Stimulated activated CD8-positive, alpha-beta memory T cell treated with anti-CD3 and anti-CD28 coated beads, Interleukin-4, amount 100 ng/mL, for 4 hours (primary cell): Measurements from ENCODE around the gene SOWAHC.
"Not testable (repeated sequence)": the region's sequence is repeated elsewhere in the genome, so short reads cannot be mapped to it uniquely, and the experiment has no call there.

Experiments used
- DNase-seq, 2 donors: peaks; one replicate each; pipeline ENCODE4 v3.0.0-alpha.2; 2020; ENCODE audit warnings: low read depth in 2 of 2, low spot score in 1 of 2

The SOWAHC gene

GRCh38 chr2:109613922-109614714 lies at the start of gene SOWAHC, which contains the start of gene SEPTIN10:
SOWAHC (plus strand) TSS chr2:109614364; CDS start chr2:109614490, 126 bp downstream.
SEPTIN10 (minus strand) TSS chr2:109613966; CDS start chr2:109613827, 139 bp downstream.
- peak; percentile 37 to 43 for DNase-seq

DNA sequence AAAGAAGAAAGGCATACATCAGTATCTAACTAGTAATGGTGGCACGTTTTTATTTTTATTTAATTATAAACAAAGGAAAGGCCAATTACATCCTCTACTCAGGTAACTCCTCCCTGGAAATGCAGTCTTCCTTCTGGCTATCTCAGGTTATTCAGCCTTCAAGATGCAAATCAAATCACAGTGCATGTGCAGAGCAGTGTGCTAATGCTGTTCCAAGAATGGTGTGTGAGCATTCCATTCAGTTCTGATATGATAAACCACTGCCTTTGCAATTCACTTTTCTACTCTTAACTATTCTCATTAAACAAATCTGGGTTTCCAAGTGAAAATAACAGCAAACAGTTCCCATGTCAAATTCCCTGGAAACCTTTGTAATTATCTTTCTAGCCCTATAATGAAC lies 38.8 kb upstream of the SOWAHC start:
- no peak for DNase-seq

DNA sequence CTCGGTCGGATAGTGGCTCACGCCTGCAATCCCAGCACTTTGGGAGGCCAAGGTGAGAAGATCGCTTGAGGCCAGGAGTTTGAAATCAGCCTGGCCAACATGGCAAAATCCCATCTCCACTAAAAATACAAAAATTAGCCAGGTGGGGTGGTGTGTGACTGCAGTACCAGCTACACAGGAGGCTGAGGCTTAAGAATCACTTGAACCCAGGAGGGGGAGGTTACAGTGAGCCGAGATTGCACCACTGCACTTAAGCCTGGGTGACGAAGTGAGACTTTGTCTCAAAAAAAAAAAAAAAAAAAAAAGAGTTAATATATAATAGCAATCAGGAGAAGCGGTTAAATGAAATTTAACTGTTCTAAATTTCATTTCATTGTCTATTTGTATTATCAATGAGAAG lies 36.5 kb upstream of the SOWAHC start:
- DNase-seq, result not testable (repeated sequence)

GRCh38 chr2:109582928-109583895 lies 31.0 kb upstream of the SOWAHC start:
- DNase-seq, result no peak

DNA sequence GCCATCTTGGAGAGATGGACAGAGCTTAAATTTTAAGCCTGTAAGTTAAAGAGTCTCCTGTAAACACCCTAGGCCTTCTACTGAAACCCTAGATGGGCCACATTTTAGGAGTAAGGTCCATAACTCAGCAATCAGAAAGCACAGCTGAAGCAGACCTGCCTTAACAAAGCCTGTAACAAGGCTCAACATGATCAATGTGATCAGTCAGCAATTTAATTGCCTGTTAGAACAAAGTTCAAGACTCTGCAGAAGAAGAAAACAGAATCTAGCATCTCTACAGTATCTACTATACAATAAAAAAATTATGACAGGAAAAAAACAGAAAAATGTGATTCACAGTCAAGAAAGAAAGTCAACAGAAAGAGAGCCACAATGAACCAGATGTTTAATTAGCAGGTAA lies 27.5 kb upstream of the SOWAHC start:
- no peak for DNase-seq

DNA sequence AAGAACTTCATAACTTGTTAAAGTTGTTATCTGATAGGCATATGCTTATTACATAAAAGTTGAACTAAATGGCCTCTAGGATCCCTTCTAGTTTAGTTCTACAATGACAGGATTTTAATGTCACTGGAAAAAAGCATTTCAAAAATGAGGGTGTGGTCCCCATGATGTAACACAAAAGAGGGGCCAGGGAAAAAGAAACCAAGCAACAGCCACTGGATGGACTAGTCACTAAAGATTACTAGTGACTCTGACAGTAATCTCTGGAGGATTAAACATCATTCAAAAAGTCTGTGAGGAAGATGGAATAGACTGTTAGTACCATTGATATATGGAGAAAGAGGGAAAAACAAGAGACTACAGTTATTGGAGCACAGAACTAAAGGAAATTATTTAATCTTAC lies 23.0 kb upstream of the SOWAHC start:
- DNase-seq, result no peak

GRCh38 chr2:109592905-109593304 lies 21.3 kb upstream of the SOWAHC start:
- no peak for DNase-seq

DNA sequence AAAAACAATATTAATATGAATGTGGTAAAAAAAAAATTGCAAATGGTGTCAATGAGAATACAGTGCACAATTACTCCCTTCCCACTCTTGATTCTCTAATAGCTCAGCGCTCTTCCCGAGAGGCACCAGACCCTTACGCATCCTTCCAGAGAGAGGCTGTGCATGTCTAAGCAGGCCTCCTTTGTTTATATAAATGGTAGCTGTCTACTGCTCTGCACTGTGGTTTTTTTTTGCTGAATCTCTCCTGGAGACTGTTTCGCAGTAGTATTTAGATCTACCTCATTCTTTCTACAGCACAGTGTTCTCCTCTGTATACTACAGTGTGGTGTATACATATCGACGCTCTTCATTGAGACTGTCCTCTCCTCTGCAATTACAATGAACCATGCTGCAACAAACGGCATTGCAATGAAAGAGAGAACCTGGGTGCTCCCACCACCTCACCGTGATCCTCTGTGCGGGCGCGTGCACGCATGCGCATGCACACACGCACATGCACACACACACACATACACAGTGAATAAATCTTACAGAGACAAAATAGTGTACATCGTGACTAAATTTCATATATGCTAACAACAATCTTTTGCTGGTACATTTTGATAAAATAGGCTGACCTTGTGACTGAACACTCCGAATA lies 19.8 kb upstream of the SOWAHC start:
- no peak for DNase-seq

DNA sequence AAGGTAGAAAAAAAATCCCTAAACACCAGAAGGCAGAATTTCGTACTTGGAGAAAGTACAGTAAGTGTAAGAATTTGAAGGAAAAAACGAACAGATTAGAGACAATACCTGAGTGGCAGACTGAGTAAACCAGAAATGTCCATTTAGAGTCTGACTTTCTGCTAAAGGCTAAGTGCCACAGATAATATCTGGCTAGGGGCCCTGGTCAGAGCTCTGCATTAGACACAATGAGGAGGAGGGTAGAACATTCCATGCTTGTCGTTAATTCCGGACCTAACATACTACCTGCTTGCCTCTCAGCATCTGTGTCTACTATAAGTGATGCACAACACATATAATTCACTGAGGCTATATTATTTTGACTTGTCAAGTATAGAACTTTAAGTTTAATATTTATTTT lies 18.5 kb upstream of the SOWAHC start:
- no peak for DNase-seq

GRCh38 chr2:109597283-109597682 lies 16.9 kb upstream of the SOWAHC start:
- no peak for DNase-seq

GRCh38 chr2:109601783-109602182 lies 12.4 kb upstream of the SOWAHC start:
- no peak for DNase-seq

DNA sequence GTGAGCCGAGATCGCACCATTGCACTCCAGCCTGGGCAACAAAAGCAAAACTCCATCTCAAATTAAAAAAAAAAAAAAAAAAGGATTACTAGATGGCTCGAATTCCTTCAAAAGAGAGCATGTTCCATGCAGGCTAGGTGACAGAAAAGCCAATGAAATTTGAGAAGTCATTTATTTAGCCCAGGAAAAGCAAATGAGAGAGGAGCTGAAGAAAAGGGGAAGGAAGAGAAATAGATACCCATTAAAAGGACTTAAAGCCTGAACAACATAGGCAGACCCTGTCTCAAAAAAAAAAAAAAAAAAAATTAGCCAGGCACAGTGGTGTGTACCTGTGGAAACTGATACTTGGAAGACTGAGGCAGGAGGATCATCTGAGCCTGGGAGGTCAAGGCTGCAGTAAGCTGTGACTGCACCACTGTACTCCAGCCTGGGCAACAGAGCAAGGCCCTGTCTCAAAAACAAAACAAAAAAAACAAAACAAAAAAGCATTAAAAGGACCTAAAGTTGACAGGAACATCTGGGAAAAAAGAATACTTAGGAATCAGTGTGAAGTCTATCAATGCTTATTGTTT lies 11.5 kb upstream of the SOWAHC start:
- DNase-seq, result no peak

DNA sequence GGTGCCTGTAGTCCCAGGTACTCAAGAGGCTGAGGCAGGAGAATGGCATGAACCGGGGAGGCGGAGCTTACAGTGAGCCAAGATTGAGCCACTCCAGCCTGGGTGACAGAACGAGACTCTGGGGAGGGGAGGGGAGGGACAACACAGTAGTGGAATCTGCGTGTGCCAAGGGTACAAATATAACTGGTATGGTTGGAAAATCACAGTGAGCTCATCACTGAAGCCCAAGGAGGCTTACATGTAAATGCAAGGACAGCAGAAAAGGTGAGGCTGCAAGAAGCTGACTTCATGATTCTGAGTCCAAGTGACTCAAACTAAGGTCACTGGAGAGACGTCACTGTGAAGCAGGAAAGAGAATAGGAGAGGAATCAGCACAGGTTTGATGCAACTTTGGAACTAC lies 9.6 kb upstream of the SOWAHC start:
- DNase-seq, result no peak

DNA sequence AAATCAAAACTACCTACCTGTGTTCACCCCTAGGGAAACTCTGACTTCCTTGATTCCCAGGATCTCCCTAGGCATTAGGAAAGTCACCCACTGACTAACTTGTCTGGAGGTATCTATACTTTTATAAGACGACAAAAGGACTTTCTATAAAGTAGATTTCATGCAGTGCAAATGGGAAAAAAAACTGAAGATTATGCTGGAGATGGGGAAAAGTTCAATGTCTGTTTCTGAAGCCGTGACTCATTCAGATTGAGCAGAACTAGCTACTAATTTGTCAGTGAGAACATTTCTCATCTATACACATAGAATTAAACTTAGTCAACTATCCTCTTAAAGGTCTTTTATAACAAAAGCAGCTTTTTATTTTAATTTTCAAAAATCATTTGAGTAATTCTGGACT lies 6.4 kb upstream of the SOWAHC start:
- no peak for DNase-seq

DNA sequence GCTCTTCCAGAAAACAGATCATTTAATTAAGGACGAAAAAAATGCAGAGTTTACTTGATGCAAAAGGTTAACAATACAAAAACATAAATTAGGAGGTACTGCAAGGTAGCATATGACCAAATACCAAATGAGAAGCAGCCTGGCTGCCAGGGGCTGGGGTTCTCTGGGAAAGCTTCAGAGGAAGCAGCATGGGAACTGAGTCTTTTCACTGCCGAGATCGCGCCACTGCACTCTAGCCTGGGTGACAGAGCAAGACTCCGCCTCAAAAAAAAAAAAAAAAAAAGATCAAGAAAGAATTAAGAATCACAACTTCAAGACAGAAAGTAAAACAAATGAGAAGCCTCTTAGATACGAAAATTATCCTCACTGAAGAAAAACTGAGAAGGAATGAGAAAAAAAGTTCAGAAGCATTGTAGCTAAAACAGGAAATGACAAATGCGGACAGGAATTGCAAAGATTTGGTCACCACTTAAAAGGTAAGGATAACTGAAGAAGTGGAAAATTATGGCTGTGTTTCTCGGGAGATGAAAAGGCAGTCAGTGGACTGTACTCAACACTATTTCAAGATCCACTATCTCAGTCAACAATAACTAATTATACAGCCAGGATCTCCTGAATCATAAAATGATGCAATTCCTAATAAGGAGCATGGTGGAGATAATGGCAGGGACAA lies 4.7 kb upstream of the SOWAHC start:
- DNase-seq, result no peak

DNA sequence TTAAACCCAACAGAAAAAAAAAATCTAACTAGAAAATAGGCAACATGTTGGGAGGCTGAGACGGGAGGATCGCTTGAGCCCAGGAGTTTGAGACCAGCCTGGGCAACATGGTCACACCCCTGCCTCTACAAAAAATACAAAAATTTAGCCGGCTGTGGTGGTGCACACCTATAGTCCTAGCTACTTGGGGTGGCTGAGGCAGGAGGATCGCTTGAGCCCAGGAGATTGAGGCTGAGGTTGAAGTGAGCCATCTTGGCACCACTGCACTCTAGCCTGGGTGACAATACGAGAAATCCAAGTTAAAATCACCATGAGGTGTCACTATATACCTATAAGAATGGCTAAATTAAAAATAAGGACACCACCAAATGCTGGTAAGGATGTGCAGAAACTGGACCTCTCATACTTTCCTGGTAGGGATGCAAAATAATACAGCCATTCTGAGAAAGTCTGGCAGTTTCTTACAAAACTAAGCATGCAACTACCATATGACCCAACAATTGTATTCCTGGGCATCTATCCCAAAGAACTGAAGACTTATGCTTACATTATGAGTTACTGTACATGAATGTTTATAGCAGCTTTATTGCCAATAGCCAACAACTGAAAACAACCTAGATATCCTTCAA lies 2.6 kb upstream of the SOWAHC start:
- no peak for DNase-seq

DNA sequence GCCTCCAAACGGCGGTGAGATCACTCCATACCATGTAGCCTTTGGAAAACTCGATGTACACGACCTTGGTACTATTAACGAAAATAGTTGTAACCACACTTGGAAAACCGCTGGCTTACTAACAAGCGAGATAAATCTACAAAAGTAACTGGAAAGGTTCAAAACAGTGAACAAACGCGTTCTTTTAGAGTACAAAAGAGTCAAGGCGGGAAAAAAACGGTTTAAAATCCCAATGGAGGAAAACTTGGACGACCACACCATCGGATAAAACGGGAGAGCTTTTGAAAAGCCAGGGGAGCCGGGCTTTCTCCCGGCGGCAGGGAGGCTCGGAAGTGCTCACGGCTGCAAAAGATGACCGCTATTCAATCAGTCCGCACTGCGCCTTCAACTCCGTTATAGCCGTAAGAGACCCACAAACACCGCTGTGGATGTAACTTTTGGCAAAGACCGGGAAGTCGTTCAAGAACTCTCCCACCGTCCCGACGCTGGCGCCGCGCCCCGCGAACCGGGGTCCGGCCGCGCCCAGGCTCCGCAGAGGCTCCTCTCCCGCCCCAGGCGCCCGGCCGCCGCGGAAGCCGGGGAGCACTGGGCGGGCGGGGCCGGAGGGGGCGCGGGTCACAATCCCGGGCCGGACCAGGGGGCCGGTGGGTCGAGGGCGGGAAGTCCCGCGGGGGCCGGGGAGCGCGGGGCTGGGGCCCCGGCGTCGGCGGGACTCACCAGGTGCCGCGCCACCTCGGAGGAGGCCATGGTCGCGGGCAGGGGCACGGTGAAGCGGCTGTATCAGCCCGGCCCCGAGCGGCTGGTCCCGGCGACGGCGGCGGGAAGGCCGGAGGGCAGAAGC lies 863 bp upstream of the SOWAHC start:
- no peak for DNase-seq

DNA sequence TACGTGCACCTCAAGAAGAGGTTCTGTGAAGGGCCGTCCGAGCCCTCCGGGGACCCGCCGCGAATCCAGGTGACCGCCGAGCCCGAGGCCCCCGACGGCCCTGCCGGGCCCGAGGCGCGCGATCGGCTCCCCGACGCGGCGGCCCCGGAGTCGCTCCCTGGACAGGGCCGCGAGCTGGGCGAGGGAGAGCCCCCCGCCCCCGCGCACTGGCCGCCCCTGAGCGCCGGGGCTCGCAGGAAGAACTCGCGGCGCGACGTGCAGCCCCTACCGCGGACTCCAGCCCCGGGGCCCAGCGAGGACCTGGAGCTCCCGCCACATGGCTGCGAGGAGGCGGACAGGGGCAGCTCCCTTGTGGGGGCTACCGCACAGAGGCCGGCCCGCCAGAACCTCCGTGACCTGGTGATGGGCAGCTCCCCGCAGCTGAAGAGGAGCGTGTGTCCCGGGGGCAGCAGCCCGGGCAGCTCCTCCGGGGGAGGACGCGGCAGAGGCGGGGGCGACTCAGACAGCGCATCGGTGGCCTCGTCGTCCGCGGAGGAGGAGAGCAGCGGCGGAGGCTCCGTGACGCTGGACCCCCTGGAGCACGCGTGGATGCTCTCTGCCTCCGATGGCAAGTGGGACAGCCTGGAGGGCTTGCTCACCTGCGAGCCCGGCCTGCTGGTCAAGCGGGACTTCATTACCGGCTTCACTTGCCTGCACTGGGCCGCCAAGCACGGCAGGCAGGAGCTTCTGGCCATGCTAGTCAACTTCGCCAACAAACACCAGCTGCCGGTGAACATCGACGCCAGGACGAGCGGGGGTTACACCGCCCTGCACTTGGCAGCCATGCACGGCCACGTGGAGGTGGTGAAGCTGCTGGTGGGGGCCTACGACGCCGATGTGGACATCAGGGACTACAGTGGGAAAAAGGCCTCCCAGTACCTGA lies 812 bp downstream of the SOWAHC start:
- no peak for DNase-seq
